HG03064 (cell line): ENCODE results near the gene NCR3LG1.
"Not testable (repeated sequence)": the region's sequence is repeated elsewhere in the genome, so short reads cannot be mapped to it uniquely, and the experiment has no call there.

Source experiments
- ATAC-seq: cut with Tn5 transposase; IDR thresholded peaks from one replicate; pipeline ENCODE4 v1.9.1; 2021; ENCODE audit warnings: low read depth; ENCODE audit not compliant: unreplicated experiment

NCR3LG1 gene

DNA sequence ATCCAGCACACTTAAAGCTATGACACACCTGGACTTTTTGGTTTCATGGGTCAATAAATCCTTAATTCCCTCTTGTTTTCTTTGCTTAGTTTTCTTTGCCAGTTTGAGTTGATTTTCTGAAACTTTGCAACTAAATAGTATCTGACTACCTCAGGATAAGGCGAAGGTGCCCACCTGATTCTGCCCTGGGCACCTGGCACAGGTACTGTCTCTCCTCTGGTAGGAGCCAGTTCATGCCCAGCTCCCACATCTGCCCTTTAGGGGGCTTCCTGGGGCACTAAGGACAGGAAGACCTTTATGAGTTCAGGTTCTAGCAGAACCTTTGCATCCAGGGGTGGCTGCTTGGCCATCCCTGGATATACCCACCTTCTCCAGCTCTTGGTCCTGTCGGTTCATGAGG is 56.4 kb downstream of the NCR3LG1 start:
- no peak for ATAC-seq

DNA sequence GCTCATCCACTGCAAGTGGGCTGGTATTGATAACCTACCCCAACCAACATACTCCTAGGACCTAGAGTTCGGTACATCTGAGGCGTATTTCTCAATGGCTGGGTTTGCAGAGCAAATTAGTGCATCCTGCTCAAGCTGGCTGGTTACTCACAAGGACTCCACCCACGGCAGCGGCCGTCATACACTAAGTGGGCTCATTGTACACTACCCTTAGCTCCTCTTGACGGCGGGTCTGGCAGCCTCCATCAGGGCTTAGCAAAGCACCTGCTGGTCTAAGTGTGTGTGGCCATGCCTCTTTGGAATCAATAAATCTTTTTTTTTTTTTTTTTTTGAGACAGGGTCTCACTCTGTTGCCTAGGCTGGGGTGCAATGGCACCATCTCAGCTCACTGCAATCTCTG is 57.0 kb downstream of the NCR3LG1 start:
- ATAC-seq, result no peak

DNA sequence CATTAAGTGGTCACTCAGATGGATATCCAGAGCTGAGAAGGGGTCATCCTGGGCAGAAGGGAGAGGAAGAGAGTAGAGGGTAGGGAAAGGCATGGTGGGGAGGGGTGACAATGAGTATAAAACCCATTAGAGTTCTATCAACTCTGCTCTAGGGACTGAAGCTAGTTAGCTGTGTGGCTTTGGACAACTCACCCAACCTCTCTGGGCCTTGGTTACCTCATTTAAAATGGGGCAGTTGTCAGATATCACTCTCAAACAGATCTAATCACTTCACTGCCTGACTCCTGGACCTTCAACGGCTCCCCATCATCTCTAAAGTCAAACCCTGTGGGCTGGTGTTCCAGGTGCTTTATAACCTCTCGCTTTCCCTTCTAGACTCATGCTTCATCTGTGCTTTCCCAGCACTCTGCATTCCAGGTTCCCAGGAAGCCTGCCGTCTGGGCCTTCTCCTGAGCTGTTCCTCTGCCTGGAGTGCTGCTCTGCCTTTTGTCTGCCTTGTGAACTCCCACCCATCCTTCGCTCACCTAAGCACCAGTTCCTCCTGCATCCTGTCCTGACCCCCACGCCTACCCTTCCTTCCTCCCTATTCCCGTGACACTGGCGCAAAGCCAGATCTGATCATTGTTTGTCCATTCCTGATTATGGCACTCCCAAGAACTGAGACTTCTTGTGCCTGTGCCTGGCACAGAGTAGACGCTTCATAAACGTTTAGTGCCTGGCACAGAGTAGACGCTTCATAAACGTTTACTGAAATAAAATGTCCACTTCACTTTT is 59.2 kb downstream of the NCR3LG1 start:
- no peak for ATAC-seq

DNA sequence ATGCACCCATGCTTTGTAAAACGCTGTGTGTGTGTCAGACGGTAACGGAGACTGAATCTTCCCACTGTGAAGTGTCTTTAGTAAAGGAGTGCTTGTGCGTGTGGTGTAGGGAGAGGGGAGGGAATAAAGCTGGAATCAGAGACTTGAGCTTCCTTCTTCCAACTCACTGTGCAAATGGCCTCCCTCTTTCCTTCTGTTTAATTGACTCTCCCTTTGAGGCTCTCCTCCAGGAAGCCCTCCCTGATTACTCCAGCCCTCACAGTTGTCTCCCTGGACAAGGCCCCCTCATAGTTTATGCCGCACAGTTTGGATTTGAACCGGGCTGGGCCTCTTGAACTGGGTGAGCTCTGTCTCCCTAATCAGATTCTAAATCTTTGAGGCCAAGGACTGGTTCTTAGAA is 59.8 kb downstream of the NCR3LG1 start:
- no peak for ATAC-seq

DNA sequence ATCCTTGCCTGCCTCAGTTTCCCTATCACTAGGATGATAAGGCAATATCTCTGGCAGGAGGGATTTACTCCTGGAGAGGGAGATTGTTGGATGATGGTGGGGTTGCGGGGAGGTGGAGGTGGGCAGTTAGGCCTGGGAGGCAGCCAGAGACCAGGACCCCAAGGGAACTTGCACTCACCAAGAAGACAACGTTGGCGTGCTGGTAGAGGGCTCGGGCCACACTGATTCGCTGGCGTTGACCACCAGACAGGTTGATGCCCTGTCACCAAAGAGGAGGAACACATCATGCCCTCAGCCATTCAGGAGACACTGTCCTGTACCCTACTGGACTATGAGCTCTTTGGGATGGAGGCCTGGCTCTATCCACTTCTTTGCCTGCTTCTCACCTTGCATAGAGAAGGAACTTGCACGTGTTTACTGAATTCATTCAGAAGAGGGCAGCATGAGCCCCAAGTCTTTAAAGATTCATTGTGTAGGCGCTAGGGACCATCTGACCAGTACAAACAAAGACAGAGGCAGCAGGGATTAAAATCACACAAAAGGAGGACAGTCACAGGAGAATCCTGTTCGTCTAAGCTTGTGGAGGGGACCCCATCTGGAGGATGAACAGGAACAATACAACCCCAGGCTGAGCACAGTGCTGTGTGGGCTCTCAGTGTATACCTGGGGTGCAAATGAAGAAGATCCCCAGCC is 61.0 kb downstream of the NCR3LG1 start:
- ATAC-seq, result no peak

DNA sequence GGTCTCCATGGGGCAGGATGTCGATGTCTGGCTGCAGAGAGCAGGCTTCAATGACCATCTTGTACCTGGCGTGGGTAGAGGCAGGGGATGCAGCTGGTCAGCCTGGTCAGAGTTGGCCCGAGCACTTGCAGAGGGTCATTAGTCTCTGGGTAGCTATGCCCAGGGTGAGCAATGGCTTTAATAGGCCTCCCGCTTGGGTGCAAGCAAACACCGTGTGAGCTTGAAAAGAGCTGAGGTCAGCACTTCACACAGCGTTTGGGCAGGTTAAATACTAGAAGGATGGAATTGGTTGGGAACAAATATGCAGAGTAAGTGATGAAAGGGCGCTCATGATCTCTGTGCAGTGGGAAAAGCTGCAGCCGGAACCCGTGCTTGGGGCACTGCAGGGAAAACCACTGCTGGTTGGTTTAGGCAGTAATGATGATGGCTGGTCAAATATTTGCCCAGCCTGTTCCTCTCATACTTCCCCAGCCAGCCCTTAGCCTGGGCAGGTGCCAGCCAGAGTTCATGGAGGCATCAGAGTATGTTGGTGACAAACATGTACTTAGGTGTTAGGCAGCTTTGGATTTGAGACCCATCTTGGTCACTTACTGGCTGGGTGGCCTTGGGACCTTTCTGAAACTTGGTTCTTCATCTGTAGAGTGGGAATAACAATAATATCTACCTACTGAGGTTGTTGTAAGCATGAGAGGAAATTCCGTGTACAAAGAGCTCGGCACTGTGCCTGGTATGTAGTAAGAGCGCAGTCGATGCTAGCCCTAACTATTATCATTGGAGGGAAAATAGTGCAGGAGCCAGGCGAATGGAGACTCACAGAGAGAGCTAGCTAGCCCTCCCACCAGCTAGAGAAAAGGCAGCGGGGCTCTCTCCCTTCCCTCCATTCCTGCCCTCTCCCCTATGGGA is 62.1 kb downstream of the NCR3LG1 start:
- no peak for ATAC-seq

DNA sequence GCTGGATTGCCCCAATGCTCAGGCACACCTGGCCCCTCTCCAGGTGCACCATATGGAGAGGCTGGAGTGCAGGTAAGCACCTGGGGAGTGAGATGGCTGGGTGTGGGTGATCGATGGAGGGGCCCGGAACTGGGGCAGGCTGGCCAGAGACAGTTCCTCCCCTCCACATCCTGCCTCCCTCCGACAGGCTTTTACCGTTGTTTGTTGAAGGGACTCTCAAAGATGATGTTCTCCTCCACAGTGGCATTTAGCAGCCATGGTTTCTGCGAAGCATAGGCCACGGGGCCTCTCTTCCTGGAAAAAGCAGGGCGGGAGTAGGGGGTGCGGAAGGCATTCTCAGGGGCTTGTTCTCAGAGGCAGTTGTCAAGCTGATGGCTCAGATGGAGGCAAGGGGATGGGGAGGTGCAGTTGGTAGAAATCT is 62.7 kb downstream of the NCR3LG1 start:
- no peak for ATAC-seq

DNA sequence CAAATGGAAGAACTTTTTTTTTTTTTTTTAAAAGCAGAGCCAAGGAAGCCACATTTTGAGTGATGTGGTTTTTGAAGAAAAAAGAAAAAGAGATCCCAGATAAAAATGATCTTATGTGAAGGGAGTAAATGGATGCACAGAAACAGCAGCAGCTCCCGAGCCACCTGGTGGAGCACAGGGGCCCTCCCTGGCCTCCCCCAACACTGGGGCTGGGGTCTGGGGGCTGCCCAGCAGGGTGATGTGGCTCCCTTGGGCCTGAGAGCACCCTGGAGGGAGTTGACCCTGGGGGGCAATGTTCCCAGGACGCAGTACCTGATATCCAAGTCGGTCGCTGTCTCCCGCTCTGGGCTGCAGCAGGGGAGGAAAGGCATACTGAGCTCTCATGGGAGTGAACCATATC is 63.4 kb downstream of the NCR3LG1 start:
- ATAC-seq, result no peak

DNA sequence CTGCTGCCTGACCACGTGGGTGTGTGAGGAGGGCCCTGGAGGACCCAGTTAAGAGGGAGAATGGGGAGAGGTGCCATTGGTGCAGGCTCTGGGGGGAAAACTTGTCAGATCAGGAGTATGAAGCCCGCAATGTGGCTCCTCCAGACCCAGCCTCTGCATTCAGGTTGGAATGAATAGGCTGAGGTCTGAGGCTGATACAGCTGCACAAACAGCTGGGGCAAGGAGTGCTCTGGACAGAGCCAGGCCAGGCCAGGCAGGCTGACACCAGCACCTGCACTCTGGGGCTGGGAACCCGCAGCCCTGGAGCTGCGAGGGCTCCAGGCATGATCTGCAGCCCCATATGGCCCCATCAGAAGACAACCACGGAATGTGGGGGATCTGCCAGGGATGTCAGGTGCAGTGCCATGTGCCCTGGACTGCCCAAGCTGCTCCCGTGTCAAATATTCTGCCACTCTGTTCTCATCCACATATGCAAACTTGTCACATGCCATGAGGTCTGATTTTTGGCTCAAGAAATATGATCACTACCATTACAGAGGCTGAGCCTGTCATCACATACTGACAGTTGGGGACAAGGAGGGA is 64.0 kb downstream of the NCR3LG1 start:
- no peak for ATAC-seq

DNA sequence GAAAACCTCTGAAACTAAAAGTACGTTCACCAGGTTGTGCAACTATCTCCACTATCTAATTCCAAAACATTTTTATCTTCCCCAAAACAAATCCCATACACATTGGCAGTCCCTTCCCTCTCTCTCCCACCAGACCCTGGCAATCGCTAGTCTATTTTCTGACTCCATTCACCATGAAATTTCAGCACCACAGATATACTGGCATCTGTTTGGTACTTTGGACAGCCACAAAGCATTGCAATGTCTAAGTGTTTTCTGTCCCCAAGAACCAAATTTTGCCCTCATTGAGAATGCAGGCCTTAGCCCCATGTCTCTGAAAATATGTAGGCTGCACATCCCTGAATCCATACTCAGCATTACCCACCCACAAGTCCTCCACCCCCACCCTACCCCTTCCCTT is 64.9 kb downstream of the NCR3LG1 start:
- no peak for ATAC-seq

DNA sequence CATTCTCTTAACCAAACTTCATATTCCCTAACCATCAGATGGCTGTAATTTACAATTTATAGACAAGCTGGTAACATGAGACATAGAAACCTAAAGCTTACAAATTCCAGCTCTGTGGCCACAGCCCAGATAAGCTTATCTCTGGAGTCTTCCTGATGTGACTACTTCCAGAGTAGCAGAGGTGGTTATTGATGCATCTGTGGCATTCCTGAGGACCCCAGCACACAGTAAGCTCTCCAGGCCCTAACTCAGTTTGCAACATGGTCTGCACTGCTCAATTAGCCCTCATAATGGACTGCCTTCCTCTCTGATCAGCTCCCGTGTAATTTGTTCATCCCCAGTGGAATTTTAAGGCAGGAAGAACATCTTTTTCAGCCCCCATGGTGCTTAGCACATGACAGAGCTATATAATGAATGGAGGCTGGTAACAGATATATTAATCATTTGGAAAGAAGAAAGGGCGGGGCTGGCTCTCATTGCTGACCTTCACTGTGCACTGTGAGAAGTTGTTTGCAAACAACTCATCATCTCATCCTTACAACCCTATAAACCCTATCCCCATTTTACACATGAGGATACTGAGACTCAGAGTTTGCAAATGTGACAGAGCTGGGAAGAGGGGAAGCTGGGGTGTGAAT is 67.0 kb downstream of the NCR3LG1 start:
- ATAC-seq, result no peak

DNA sequence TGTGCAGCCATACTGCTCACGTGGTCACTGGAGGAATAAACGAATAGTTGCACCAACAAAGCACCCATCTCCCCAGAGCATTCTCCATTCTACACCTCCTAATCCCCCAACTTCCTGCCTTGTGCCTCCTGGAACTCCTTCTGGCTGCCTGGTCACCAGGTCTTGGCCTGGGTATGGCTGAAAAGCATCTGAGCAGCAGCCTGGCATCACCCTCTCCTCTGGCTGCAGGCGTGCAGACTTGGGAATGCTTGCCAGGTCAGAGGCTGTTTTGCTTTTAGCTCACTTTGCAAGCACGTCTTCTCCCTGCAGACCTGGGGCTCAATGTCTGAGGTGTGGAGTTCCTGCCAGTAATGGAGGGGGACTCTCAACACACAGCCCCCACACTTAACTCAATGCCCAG is 70.2 kb downstream of the NCR3LG1 start:
- no peak for ATAC-seq

DNA sequence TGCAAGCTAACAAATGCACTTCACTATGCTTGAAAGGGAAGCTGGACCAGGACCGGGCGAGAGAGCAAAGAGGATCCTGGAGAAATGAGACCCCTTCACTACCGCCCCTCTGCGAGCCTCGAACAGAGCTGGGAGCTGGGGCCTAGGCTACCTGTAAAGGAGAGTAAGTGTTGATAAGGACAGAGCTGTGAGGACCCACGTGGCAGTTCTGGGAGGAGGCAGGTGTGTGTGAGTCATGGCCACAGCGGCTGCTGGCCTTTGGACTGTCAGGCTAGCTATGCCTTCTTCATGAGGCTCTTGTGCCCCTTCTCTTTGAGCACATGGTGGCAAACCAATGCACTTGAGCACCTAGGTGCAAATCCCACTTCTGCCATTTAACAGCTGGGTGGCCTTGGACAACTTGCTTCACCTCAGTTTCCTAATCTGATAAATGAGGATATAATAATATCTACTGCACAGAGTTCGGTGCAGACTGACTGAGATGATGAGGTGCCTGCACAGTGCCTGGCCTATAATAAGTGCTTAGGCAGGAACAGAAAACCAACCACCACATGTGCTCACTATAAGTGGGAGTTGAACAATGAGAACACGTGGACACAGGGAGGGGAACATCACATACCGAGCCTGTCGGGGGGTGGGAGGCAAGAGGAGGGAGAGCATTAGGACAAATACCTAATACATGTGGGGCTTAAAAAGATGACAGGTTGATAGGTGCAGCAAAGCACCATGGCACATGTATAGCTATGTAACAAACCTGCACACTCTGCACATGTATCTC is 72.1 kb downstream of the NCR3LG1 start:
- no peak for ATAC-seq

DNA sequence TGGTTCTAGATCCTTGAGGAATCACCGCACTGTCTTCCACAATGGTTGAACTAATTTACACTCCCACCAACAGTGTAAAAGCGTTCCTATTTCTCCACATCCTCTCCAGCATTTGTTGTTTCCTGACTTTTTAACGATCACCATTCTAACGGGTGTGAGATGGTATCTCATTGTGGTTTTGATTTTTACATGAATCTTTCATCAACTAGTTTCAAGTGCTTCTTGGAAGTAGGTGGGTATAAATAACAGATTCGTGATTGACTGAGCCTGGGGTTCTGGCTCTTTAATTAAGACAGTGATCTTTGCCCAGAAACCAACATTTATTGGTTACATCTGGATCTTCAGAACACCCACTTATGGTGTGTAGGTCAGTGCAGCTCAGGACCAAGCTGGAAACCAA is 74.6 kb downstream of the NCR3LG1 start:
- not testable (repeated sequence) for ATAC-seq
